Skin of body (tissue), 2 donors: ENCODE data around the gene TTC8. TPM values are rescaled to one million over a fixed set of nuclear protein-coding genes. Genes with fewer than 3 reads are reported as not detected.
"Not testable (repeated sequence)": the region's sequence is repeated elsewhere in the genome, so short reads cannot be mapped to it uniquely, and the experiment has no call there.

ENCODE experiments used
- DNase-seq: peaks from one replicate; lab custom pipeline; 2025; lab: John Stamatoyannopoulos, UW
- total RNA-seq: library from RNA; depleted of rRNA; stranded (reverse); fragments of >200 nt; gene quantifications from one replicate; pipeline ENCODE4 v1.2.3, GENCODE V29; 2014

Gene TTC8
- 12.8 TPM for total RNA-seq

GRCh38 chr14:88824314-88825077 lies at the start of gene TTC8:
TSS of gene TTC8 (plus strand) at chr14:88824651. CDS start at chr14:88824708, 57 bp downstream.
- DNase-seq: peak; percentile 95

- no peak for DNase-seq
Measured at GRCh38 chr14:88775532-88775931, 48.9 kb upstream of the TTC8 start.

- no peak for DNase-seq
Measured at GRCh38 chr14:88785911-88786310, 38.5 kb upstream of the TTC8 start.

- no peak for DNase-seq
Measured at GRCh38 chr14:88786715-88787114, 37.7 kb upstream of the TTC8 start.

- DNase-seq: not testable (repeated sequence)
Measured at GRCh38 chr14:88789573-88789972, 34.9 kb upstream of the TTC8 start.

- no peak for DNase-seq
Measured at GRCh38 chr14:88790501-88791251, 33.8 kb upstream of the TTC8 start.

- no peak for DNase-seq
Measured at GRCh38 chr14:88791252-88791621, 33.2 kb upstream of the TTC8 start.

- DNase-seq: no peak
Measured at GRCh38 chr14:88791629-88792472, 32.6 kb upstream of the TTC8 start.

- peak; percentile 39 for DNase-seq
Measured at GRCh38 chr14:88792473-88793258, 31.8 kb upstream of the TTC8 start, which contains the start of gene EML5. TSS of gene EML5 (minus strand) at chr14:88792953. CDS start at chr14:88792503, 450 bp downstream.

- DNase-seq: no peak
Measured at GRCh38 chr14:88793259-88793625, 31.2 kb upstream of the TTC8 start.

- DNase-seq: no peak
Measured at GRCh38 chr14:88798156-88798555, 26.3 kb upstream of the TTC8 start.

- DNase-seq: no peak
Measured at GRCh38 chr14:88799522-88799921, 24.9 kb upstream of the TTC8 start.

GRCh38 chr14:88802596-88802995 lies 21.9 kb upstream of the TTC8 start:
- no peak for DNase-seq

- no peak for DNase-seq
Measured at GRCh38 chr14:88804035-88804434, 20.4 kb upstream of the TTC8 start.

GRCh38 chr14:88804477-88804876 lies 20.0 kb upstream of the TTC8 start:
- DNase-seq: no peak

- no peak for DNase-seq
Measured at GRCh38 chr14:88808359-88808758, 16.1 kb upstream of the TTC8 start.

GRCh38 chr14:88815980-88816379 lies 8.5 kb upstream of the TTC8 start:
- DNase-seq: no peak

- DNase-seq: no peak
Measured at GRCh38 chr14:88818018-88818417, 6.4 kb upstream of the TTC8 start.

GRCh38 chr14:88819674-88820073 lies 4.8 kb upstream of the TTC8 start:
- DNase-seq: not testable (repeated sequence)

- no peak for DNase-seq
Measured at GRCh38 chr14:88821378-88821777, 3.1 kb upstream of the TTC8 start.

- no peak for DNase-seq
Measured at GRCh38 chr14:88821888-88822287, 2.6 kb upstream of the TTC8 start.
